HepG2 (cell line): Measurements from ENCODE around the gene SLC16A11. TPM values are rescaled to one million over a fixed set of nuclear protein-coding genes. Genes with fewer than 3 reads are reported as not detected.
A peak's percentile ranks its signal among the peaks of the same experiment; 100 is the strongest.

Source experiments
- CBX2 ChIP-seq, 2 experiments: fragments of 200-600 bp in 1 of 2; sonication (generic); formaldehyde crosslinking in 1 of 2; IDR thresholded peaks; 2 replicates each; pipeline versions ENCODE4 v1.7.0 to v1.8.1; 2018 to 2022; ENCODE audit warnings: low read depth in 2 of 2, low read length in 1 of 2, mild to moderate bottlenecking in 1 of 2, missing genetic modification reagents in 1 of 2
- DRAP1 ChIP-seq: IDR thresholded peaks from 2 replicates; pipeline ENCODE4 v1.6.1; 2016; ENCODE audit warnings: missing genetic modification reagents, missing compliant biosample characterization
- GTF2F1 ChIP-seq: fragments of 150-350 bp; IDR thresholded peaks from 2 replicates; pipeline ENCODE4 v1.6.1; 2014; ENCODE audit warnings: low read length
- MAF1 ChIP-seq: sonication (generic); formaldehyde crosslinking; IDR thresholded peaks from 2 replicates; pipeline ENCODE4 v1.5.0; 2020; ENCODE audit warnings: missing genetic modification reagents, borderline replicate concordance
- POLR2A ChIP-seq, 2 experiments: IDR thresholded peaks; 2 replicates each; pipeline ENCODE4 v1.6.1; 2011; ENCODE audit warnings: low read depth in 2 of 2, low read length in 2 of 2, mild to moderate bottlenecking in 1 of 2, moderate library complexity in 1 of 2; ENCODE audit not compliant: insufficient read depth in 1 of 2
- RCOR2 ChIP-seq: IDR thresholded peaks from 2 replicates; pipeline ENCODE4 v1.6.1; 2016; ENCODE audit warnings: missing biosample characterization, missing genetic modification reagents
- RXRB ChIP-seq: IDR thresholded peaks from 2 replicates; pipeline ENCODE4 v1.6.1; 2016; ENCODE audit warnings: borderline replicate concordance, missing genetic modification reagents, missing compliant biosample characterization
- SMAD1 ChIP-seq: sonication (generic); formaldehyde crosslinking; IDR thresholded peaks from 2 replicates; pipeline ENCODE4 v1.4.0; 2020; ENCODE audit warnings: missing genetic modification reagents, low read depth, mild to moderate bottlenecking, borderline replicate concordance
- SRY ChIP-seq: sonication (generic); formaldehyde crosslinking; IDR thresholded peaks from 2 replicates; pipeline ENCODE4 v1.8.0; 2022; ENCODE audit warnings: mild to moderate bottlenecking, missing genetic modification reagents
- TMF1 ChIP-seq: sonication (generic); formaldehyde crosslinking; IDR thresholded peaks from 2 replicates; pipeline ENCODE4 v1.8.1; 2022; ENCODE audit warnings: low read depth, missing genetic modification reagents
- U2AF1 ChIP-seq: fragments of 200-400 bp; formaldehyde crosslinking; optimal IDR thresholded peaks from 2 replicates; pipeline ENCODE3; 2017; ENCODE audit warnings: mild to moderate bottlenecking, low read depth, low read length
- ZBTB4 ChIP-seq: sonication (generic); formaldehyde crosslinking; IDR thresholded peaks from 2 replicates; pipeline ENCODE4 v1.4.0; 2020; ENCODE audit warnings: missing genetic modification reagents, mild to moderate bottlenecking, borderline replicate concordance
- ZC3H4 ChIP-seq: sonication (generic); formaldehyde crosslinking; IDR thresholded peaks from 2 replicates; pipeline ENCODE4 v1.4.0; 2020; ENCODE audit warnings: missing genetic modification reagents, borderline replicate concordance
- ZHX1 ChIP-seq: sonication (generic); formaldehyde crosslinking; IDR thresholded peaks from 2 replicates; pipeline ENCODE4 v1.8.1; 2022; ENCODE audit warnings: low read depth, mild to moderate bottlenecking, missing genetic modification reagents
- ZMYM4 ChIP-seq: sonication (generic); formaldehyde crosslinking; IDR thresholded peaks from 2 replicates; pipeline ENCODE4 v1.8.1; 2023; ENCODE audit warnings: mild to moderate bottlenecking, missing genetic modification reagents
- ZNF143 ChIP-seq: sonication (generic); formaldehyde crosslinking; IDR thresholded peaks from 2 replicates; pipeline ENCODE4 v1.4.0; 2020; ENCODE audit warnings: missing genetic modification reagents
- ZNF225 ChIP-seq: sonication (generic); formaldehyde crosslinking; IDR thresholded peaks from 2 replicates; pipeline ENCODE4 v1.4.0; 2020; ENCODE audit warnings: mild to moderate bottlenecking, missing genetic modification reagents
- ZNF432 ChIP-seq: sonication (generic); formaldehyde crosslinking; IDR thresholded peaks from 2 replicates; pipeline ENCODE4 v1.5.0; 2020; ENCODE audit warnings: missing genetic modification reagents, mild to moderate bottlenecking, borderline replicate concordance
- ZNF441 ChIP-seq: sonication (generic); formaldehyde crosslinking; IDR thresholded peaks from 2 replicates; pipeline ENCODE4 v1.7.0; 2021; ENCODE audit warnings: missing genetic modification reagents, borderline replicate concordance
- ZNF446 ChIP-seq: sonication (generic); formaldehyde crosslinking; IDR thresholded peaks from 2 replicates; pipeline ENCODE4 v1.5.0; 2020; ENCODE audit warnings: mild to moderate bottlenecking, missing genetic modification reagents
- ZNF713 ChIP-seq: sonication (generic); formaldehyde crosslinking; IDR thresholded peaks from 2 replicates; pipeline ENCODE4 v1.4.0; 2020; ENCODE audit warnings: mild to moderate bottlenecking, missing genetic modification reagents
- ZNF740 ChIP-seq: sonication (generic); formaldehyde crosslinking; IDR thresholded peaks from 2 replicates; pipeline ENCODE4 v1.4.0; 2020; ENCODE audit warnings: missing genetic modification reagents
- ZNF768 ChIP-seq: sonication (generic); formaldehyde crosslinking; IDR thresholded peaks from 2 replicates; pipeline ENCODE4 v1.4.0; 2020; ENCODE audit warnings: missing genetic modification reagents
- ZNF772 ChIP-seq: sonication (generic); formaldehyde crosslinking; IDR thresholded peaks from 2 replicates; pipeline ENCODE4 v1.5.0; 2020; ENCODE audit warnings: mild to moderate bottlenecking, missing genetic modification reagents
- ZNF788 ChIP-seq: sonication (generic); formaldehyde crosslinking; IDR thresholded peaks from 2 replicates; pipeline ENCODE4 v1.5.0; 2020; ENCODE audit warnings: mild to moderate bottlenecking, missing genetic modification reagents, borderline replicate concordance
- ZNF850 ChIP-seq: sonication (generic); formaldehyde crosslinking; conservative IDR thresholded peaks from 2 replicates; pipeline ENCODE4 v1.9.0; 2021; ENCODE audit warnings: mild to moderate bottlenecking, missing genetic modification reagents
- polyA plus RNA-seq, 8 experiments: library from polyadenylated mRNA; depleted of rRNA in 3 of 8; stranded (reverse) in 7 of 8; unstranded in 1 of 8; fragments of >200 nt; fragmentation: Illumina TruSeq in 4 of 8; extraction: Trizol in 4 of 8; gene quantifications; 2 replicates each; pipeline versions ENCODE4 v1.2.1 to v1.2.3, GENCODE V29; 2011 to 2016; ENCODE audit warnings: low read depth in 4 of 8, missing spikeins in 1 of 8, mixed read lengths in 1 of 8; ENCODE audit not compliant: insufficient read depth in 1 of 8
- total RNA-seq, 5 experiments: library from RNA; depleted of rRNA; stranded (reverse); fragments of >200 nt; fragmentation: Illumina TruSeq; extraction: Trizol; gene quantifications; 2 replicates each; pipeline ENCODE4 v1.2.3, GENCODE V29; 2016; ENCODE audit warnings: low read depth in 1 of 5

SLC16A11 gene
- total and polyA plus RNA-seq, 2 of the 13 experiments (the other 11 are each of a cell fraction or from before 2014, with no cell fraction given) = not detected

GRCh38 chr17:7046127-7046724, 2.3 kb upstream of the SLC16A11 start (continued):
- TF ChIP-seq DRAP1 (CRISPR knock-in tag) (no peak), ZNF850 (CRISPR knock-in tag) (no peak), SMAD1 (CRISPR knock-in tag) (no peak), RXRB (CRISPR knock-in tag) (no peak), ZNF432 (no peak), ZNF740 (CRISPR knock-in tag) (no peak), MAF1 (no peak), ZHX1 (CRISPR knock-in tag) (no peak), TMF1 (CRISPR knock-in tag) (0 out of 2 replicates have a peak, but pooled peaks have one; percentile 46), ZNF441 (no peak), POLR2A (IDR thresholded peaks at IDR 0.05; ENCODE audit: insufficient read depth in 1 of 2, low read depth in 2 of 2, low read length in 2 of 2) (peak in 1 of 2 experiments; percentile 22; a peak in 1 of 4 replicates), ZNF446 (CRISPR knock-in tag) (no peak), RCOR2 (CRISPR knock-in tag) (no peak), GTF2F1 (no peak), ZNF772 (CRISPR knock-in tag) (no peak), ZC3H4 (CRISPR knock-in tag) (no peak), CBX2 (IDR thresholded peaks at IDR 0.05; ENCODE audit: low read depth, low read length) (no peak), CBX2 (CRISPR knock-in tag; IDR thresholded peaks at IDR 0.05; ENCODE audit: low read depth) (no peak), ZNF713 (CRISPR knock-in tag) (no peak), SRY (CRISPR knock-in tag) (no peak), ZNF225 (CRISPR knock-in tag) (no peak), U2AF1 (no peak), ZNF788 (CRISPR knock-in tag) (no peak; the same call in 1 of the 2 replicates), ZMYM4 (CRISPR knock-in tag) (no peak), ZBTB4 (no peak), ZNF143 (CRISPR knock-in tag) (no peak), ZNF768 (CRISPR knock-in tag) (no peak)
